Heart right ventricle (tissue), 16 donors: ENCODE measurements around the gene KDM2A. TPM values are rescaled to one million over a fixed set of nuclear protein-coding genes. Genes with fewer than 3 reads are reported as not detected.

Source experiments
- ATAC-seq, 8 donors: fragments of 200-7000 bp; cut with Tn5 transposase; one replicate each; pipeline ENCODE4 v1.9.1; 2020; ENCODE audit warnings: mild to moderate bottlenecking in 8 of 8, moderate library complexity in 8 of 8, moderate number of reproducible peaks in 1 of 8
- DNase-seq, 2 donors: peaks; one replicate each; pipeline ENCODE4 v3.0.0-alpha.2; 2020
- H3K27ac ChIP-seq, 10 donors: fragments of 200-600 bp; sonication (generic) in 2 of 10; one replicate each; pipeline versions ENCODE4 v1.5.0 to v1.8.0; 2020 to 2022; ENCODE audit warnings: mild to moderate bottlenecking in 3 of 10
- H3K27me3 ChIP-seq, 7 donors: fragments of 200-600 bp; one replicate each; pipeline ENCODE4 v1.8.0; 2021 to 2022; ENCODE audit warnings: mild to moderate bottlenecking in 2 of 7
- H3K36me3 ChIP-seq, 9 donors: fragments of 200-600 bp; sonication (generic) in 1 of 9; one replicate each; pipeline versions ENCODE4 v1.5.0 to v1.8.0; 2020 to 2022; ENCODE audit warnings: mild to moderate bottlenecking in 2 of 9
- H3K4me1 ChIP-seq, 9 donors: fragments of 200-600 bp; sonication (generic) in 1 of 9; one replicate each; pipeline versions ENCODE4 v1.5.0 to v1.8.0; 2020 to 2022; ENCODE audit warnings: mild to moderate bottlenecking in 4 of 9
- H3K4me3 ChIP-seq, 10 donors: fragments of 200-600 bp; sonication (generic) in 2 of 10; one replicate each; pipeline versions ENCODE4 v1.5.0 to v1.8.0; 2020 to 2022; ENCODE audit warnings: mild to moderate bottlenecking in 7 of 10, moderate library complexity in 2 of 10
- H3K9me3 ChIP-seq, 11 donors: fragments of 200-600 bp in 10 of 11; sonication (generic) in 2 of 11; one replicate each; pipeline versions ENCODE4 v1.5.0 to v1.8.0; 2013 to 2022; ENCODE audit warnings: mild to moderate bottlenecking in 2 of 11, control low read depth in 1 of 11, moderate library complexity in 1 of 11
- WGBS, 2 donors: extraction: QIAGEN DNeasy Blood & Tissue Kit; methylation state at CpG; one replicate each; pipeline ENCODE4 v1.1.7; 2013; ENCODE audit warnings: inconsistent platforms in 1 of 2; 5-methylcytosine and 5-hydroxymethylcytosine counted together
- intact Hi-C, 10 donors: fragments of 100-400 bp; cut with DNase I; formaldehyde crosslinking; loops; one replicate each; pipeline versions ENCODE4 v1.11.1 to v1.14.2; 2022
- long read RNA-seq, 3 donors: library from polyadenylated mRNA; unstranded; transcript quantifications; one replicate each; pipeline ENCODE4 v2.0.0, GENCODE V29; 2020 to 2021
- polyA plus RNA-seq, 2 donors: library from polyadenylated mRNA; stranded (reverse); fragments of 200-250 nt; gene quantifications; one replicate each; pipeline ENCODE4 v1.2.3, GENCODE V29; 2013
- total RNA-seq, 10 donors: library from RNA; stranded (reverse); fragmentation: NEBNext Ultra II Directional in 3 of 10; extraction: Animal tissue kit (Norgen Biotek cat#: 25700) in 3 of 10; gene quantifications; one replicate each; pipeline versions ENCODE4 v1.2.1 to v1.2.4, GENCODE V29; 2021 to 2023
- TF ChIP-seq, protein P1 (sequence below), 9 donors: fragments of 200-600 bp; sonication (generic) in 2 of 9; IDR thresholded peaks; one replicate each; pipeline versions ENCODE4 v1.5.0 to v1.8.0; 2021 to 2022; ENCODE audit warnings: antibody characterized with exemption in 9 of 9, mild to moderate bottlenecking in 5 of 9, moderate library complexity in 1 of 9
- donor health status: Arrhythmogenic right ventricular cardiomyopathy.
- donor health status: ischemic (EF 13 %, LVEDD 7.1; RV severe dilation, severe dysfunction).
- donor health status: healthy with polysubstance abuse.
- donor health status: DM: no; HTN: yes; CAD: no.
- donor health status: DM: no; HTN: no; CAD: no.
- donor health status: ischemic (EF 25% LVEDD 6.9; RV normal size, moderate dysfunction).
- donor health status: ischemic (EF 25% LVEDD 5.7; RV mildly dilated, moderate dysfunction).
- donor health status: healthy.
- donor health status: DM: yes; HTN: yes; CAD: no.
- donor health status: Ischemic cardiomyopathy.
- donor health status: ischemic (EF 35%, LVEDD 5.7; RV mildly dilated, moderate dysfunction).
- donor health status: nonischemic (EF 11% LVEDD 7.7; RV severe dilation, severe dysfunction).
- donor health status: DM: yes; HTN: yes; CAD: no.
- donor health status: PGD.
- donor health status: ischemic (EF 29% LVEDD 5.4; RV normal size, mild dysfunction).
- donor health status: nonischemic (EF 23%, LVEDD 6.1; RV moderate dilation, normal function).

The KDM2A gene
- total RNA-seq (10 to 100 TPM; 31.3 to 45.7 (median 37.5) TPM), polyA plus RNA-seq (10 to 100 TPM; 16.5 to 29.5 TPM)
- long read RNA-seq, donor 1, partial matches to known transcripts: 1 of 14 reads
- long read RNA-seq, donor 1, other reads (novel, unspliced or antisense): 13 of 14 reads
- long read RNA-seq, donor 2, partial matches to known transcripts: 0 of 13 reads
- long read RNA-seq, donor 2, other reads (novel, unspliced or antisense): 13 of 13 reads
- long read RNA-seq, donor 3, partial matches to known transcripts: 5 of 23 reads
- long read RNA-seq, donor 3, other reads (novel, unspliced or antisense): 15 of 23 reads

DNA sequence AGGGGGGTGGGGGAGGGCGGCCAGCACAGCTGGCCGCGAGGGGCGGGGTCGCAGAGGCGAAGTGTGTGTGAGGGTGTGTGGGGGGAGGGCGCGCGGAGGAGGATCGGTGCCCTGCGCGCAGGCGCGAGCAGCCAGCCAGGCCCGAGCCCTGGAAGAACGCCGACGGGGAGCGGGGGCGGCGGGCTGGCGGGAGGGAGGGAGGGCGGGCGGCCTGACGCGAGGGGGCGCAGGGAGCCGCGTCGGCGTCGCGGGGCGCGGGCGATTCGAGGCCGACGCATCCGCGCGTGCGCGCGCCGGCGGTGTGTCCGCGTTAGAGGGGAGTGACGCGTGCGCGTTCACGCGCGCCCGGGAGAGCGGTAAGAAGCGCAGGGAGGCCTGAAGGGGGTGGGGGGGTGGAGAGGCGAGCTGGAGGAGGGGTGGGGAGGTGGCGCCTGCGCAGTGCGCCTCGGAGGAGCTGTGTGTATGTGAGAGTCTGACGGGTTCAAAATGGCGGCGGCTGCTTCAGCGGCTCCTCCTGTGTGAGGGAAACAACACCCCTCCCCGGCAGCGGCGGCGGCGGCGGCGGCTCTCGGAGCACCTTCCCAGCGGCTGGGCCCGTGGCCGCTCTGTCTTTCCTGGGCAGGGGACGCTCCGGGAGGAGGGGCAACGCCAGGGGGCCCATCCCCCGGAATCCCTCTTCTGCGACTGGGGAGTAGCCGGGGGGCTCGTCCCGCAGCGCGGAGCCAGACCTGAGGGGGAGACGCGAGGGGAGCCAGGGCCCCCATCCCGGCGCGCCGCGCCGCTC, at the start of gene KDM2A:
Gene KDM2A, plus strand, starts transcription at position 463 of the 784 bp plus-strand sequence. CDS start 2,054 bp downstream, outside the sequence.
- Histone ChIP-seq H3K27ac (peak within 1 kb of the TSS; percentile 96 to 100 (median 98)), H3K9me3 (no peaks in the 10 kb centered on the region), H3K4me1 (peaks cover 15 to 51% (median 26%) of the 10 kb centered on the region in 9 donors), H3K4me3 (peak within 1 kb of the TSS; percentile 85 to 98 (median 94)), H3K36me3 (peaks cover 0 to 25% (median 4%) of the 10 kb centered on the region in 9 donors), H3K27me3 (no peaks in the 10 kb centered on the region)
- WGBS, 2 donors: 0% methylated on average over 40 to 95 of the region's 97 CpGs
- TF ChIP-seq, protein P1, sequence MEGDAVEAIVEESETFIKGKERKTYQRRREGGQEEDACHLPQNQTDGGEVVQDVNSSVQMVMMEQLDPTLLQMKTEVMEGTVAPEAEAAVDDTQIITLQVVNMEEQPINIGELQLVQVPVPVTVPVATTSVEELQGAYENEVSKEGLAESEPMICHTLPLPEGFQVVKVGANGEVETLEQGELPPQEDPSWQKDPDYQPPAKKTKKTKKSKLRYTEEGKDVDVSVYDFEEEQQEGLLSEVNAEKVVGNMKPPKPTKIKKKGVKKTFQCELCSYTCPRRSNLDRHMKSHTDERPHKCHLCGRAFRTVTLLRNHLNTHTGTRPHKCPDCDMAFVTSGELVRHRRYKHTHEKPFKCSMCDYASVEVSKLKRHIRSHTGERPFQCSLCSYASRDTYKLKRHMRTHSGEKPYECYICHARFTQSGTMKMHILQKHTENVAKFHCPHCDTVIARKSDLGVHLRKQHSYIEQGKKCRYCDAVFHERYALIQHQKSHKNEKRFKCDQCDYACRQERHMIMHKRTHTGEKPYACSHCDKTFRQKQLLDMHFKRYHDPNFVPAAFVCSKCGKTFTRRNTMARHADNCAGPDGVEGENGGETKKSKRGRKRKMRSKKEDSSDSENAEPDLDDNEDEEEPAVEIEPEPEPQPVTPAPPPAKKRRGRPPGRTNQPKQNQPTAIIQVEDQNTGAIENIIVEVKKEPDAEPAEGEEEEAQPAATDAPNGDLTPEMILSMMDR (IDR thresholded peaks at IDR 0.05): peak in 7 of 9 donors; percentile 19 to 59 (median 40)
- intact Hi-C loops: loop anchor here in 2 of 10 donors (5.0 kb wide), 1 partner anchor 48 kb away; no protein-coding TSS in a partner anchor
- DNase-seq (peak; percentile 99 to 100), ATAC-seq (peak; percentile 93 to 97 (median 95))

DNA sequence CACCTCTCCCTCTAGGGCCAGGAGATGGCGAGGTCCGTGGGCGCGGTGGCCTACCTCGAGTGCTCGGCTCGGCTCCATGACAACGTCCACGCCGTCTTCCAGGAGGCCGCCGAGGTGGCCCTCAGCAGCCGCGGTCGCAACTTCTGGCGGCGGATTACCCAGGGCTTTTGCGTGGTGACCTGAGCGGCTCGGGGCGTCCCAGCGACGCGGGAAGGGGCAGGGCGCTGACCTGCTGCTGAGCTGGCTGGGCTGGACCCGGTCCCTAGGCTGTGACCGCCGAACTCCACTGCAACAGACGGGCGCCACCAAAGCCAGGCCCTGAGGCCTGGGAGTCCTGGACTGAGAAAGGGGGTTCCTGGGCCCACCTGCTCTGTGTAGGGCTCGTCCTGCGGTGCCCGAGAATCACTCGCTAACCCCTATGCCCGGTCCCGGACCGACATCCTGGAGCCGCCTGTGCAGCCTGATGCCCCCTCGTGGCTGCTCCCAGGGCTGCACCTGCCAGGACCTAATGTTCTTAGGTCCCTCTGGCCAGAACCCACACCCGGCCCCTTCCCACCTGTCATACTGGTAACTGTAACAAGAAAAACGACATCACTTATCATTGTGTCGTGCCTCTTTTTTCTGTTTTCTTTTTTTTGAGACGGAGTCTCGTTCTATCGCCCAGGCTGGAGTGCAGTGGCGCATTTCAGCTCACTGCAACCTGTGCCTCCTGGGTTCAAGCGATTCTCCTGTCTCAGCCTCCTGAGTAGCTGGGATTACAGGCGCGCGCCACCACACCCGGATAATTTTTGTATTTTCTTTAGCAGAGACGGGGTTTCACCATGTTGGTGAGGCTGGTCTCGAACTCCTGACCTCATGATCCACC, 47.4 kb upstream of the KDM2A start:
- no peaks in the 10 kb centered on the region for H3K9me3 ChIP-seq
- intact Hi-C loops: loop anchor here in 1 of 10 donors (5.0 kb wide), 1 partner anchor 379 kb away; no protein-coding TSS in a partner anchor
- peaks cover 0 to 10% (median 7%) of the 10 kb centered on the region in 9 donors for H3K4me1 ChIP-seq
- H3K27me3 ChIP-seq: peaks cover 0 to 7% (median 0%) of the 10 kb centered on the region in 7 donors
- H3K4me3 ChIP-seq: peak overlapping the region in 9 of 10 donors; percentile 12 to 53 (median 45)
- peaks cover 0 to 3% (median 0%) of the 10 kb centered on the region in 9 donors for H3K36me3 ChIP-seq
- ATAC-seq (peak; percentile 77 to 92 (median 87)), DNase-seq (peak; percentile 74 to 80)
- 47% methylated on average over 53 of the region's 53 CpGs for WGBS, 2 donors
- H3K27ac ChIP-seq: no peak overlapping the region
- TF ChIP-seq, protein P1 (IDR thresholded peaks at IDR 0.05): peak; percentile 77 to 96 (median 91)

DNA sequence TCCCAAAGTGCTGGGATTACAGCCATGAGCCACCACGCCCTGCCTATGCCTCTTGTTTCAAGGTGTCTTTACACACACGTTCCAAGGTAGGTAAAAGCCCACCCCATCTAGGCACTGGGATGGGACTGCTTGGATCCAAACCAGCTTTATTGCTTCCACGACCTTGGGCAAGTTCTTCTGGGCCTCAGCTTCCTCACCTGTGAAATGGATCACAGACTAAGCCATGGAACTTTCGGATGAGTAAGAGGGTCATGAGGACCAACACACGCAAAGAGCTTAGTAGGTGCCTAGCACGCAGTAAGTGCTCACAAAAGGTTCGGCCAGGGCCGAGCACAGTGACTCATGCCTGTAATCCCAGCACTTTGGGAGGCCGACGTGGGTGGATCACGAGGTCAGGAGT, 46.8 kb upstream of the KDM2A start:
- intact Hi-C loops: loop anchor here in 1 of 10 donors (5.0 kb wide), 1 partner anchor 380 kb away; no protein-coding TSS in a partner anchor
- no peak overlapping the region for H3K4me3 ChIP-seq

More for the DNA sequence above, 46.8 kb upstream of the KDM2A start:
- Histone ChIP-seq H3K9me3 (no peaks in the 10 kb centered on the region), H3K27ac (no peak overlapping the region), H3K27me3 (peaks cover 0 to 7% (median 0%) of the 10 kb centered on the region in 7 donors), H3K36me3 (peaks cover 0 to 3% (median 0%) of the 10 kb centered on the region in 9 donors), H3K4me1 (peaks cover 0 to 9% (median 6%) of the 10 kb centered on the region in 9 donors)
- ATAC-seq (no peak), DNase-seq (no peak)
- TF ChIP-seq, protein P1 (IDR thresholded peaks at IDR 0.05): no peak
- 87% methylated on average over 11 of the region's 11 CpGs for WGBS, 2 donors
